ENCODE measurements around the gene PHF11.

GRCh38 chr13:49528161-49528560 is 32.4 kb downstream of the PHF11 start:
- TF ChIP-seq YY1 (IDR thresholded peaks at IDR 0.05; ENCODE audit: low read depth) (no peak), FOXM1 (IDR thresholded peaks at IDR 0.05; ENCODE audit: borderline replicate concordance, low read depth) (no peak), EP300 (IDR thresholded peaks at IDR 0.05; ENCODE audit: borderline replicate concordance) (no peak), USF1 (IDR thresholded peaks at IDR 0.05) (no peak), MAX (IDR thresholded peaks at IDR 0.05) (no peak), RAD21 (IDR thresholded peaks at IDR 0.05; ENCODE audit: low read depth) (no peak), TAF1 (IDR thresholded peaks at IDR 0.05; ENCODE audit: low read depth) (no peak), CEBPB (IDR thresholded peaks at IDR 0.05) (no peak), EGR1 (IDR thresholded peaks at IDR 0.05) (no peak), CREB1 (IDR thresholded peaks at IDR 0.05; ENCODE audit: low read depth) (no peak), ZBTB7A (IDR thresholded peaks at IDR 0.05; ENCODE audit: low read depth) (no peak), NFIC (IDR thresholded peaks at IDR 0.05) (no peak), TCF12 (IDR thresholded peaks at IDR 0.05; ENCODE audit: low read depth) (no peak)
- TF ChIP-seq, protein P1, sequence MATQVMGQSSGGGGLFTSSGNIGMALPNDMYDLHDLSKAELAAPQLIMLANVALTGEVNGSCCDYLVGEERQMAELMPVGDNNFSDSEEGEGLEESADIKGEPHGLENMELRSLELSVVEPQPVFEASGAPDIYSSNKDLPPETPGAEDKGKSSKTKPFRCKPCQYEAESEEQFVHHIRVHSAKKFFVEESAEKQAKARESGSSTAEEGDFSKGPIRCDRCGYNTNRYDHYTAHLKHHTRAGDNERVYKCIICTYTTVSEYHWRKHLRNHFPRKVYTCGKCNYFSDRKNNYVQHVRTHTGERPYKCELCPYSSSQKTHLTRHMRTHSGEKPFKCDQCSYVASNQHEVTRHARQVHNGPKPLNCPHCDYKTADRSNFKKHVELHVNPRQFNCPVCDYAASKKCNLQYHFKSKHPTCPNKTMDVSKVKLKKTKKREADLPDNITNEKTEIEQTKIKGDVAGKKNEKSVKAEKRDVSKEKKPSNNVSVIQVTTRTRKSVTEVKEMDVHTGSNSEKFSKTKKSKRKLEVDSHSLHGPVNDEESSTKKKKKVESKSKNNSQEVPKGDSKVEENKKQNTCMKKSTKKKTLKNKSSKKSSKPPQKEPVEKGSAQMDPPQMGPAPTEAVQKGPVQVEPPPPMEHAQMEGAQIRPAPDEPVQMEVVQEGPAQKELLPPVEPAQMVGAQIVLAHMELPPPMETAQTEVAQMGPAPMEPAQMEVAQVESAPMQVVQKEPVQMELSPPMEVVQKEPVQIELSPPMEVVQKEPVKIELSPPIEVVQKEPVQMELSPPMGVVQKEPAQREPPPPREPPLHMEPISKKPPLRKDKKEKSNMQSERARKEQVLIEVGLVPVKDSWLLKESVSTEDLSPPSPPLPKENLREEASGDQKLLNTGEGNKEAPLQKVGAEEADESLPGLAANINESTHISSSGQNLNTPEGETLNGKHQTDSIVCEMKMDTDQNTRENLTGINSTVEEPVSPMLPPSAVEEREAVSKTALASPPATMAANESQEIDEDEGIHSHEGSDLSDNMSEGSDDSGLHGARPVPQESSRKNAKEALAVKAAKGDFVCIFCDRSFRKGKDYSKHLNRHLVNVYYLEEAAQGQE (IDR thresholded peaks at IDR 0.05; ENCODE audit: low read depth): no peak
